KG1 (cell line): ENCODE results near the gene CSF3.

Experiments used
- DNase-seq: peaks from one replicate; lab custom pipeline; 2025; lab: John Stamatoyannopoulos, UW

Gene CSF3

GRCh38 chr17:40062329-40063186 lies 47.3 kb downstream of the CSF3 start, which contains the start of gene THRA:
THRA (plus strand) TSS chr17:40062965; CDS start chr17:40074489, 11,524 bp downstream.
- no peak for DNase-seq

GRCh38 chr17:40063187-40063771 lies 48.0 kb downstream of the CSF3 start:
- peak; percentile 35 for DNase-seq

GRCh38 chr17:40063901-40064531 lies 48.8 kb downstream of the CSF3 start:
- no peak for DNase-seq

- DNase-seq = no peak
Measured at GRCh38 chr17:40064971-40065768, 49.9 kb downstream of the CSF3 start.

- DNase-seq = no peak
Measured at GRCh38 chr17:40065769-40066510, 50.7 kb downstream of the CSF3 start.
